Measurements from ENCODE around the gene DMWD.

DNA sequence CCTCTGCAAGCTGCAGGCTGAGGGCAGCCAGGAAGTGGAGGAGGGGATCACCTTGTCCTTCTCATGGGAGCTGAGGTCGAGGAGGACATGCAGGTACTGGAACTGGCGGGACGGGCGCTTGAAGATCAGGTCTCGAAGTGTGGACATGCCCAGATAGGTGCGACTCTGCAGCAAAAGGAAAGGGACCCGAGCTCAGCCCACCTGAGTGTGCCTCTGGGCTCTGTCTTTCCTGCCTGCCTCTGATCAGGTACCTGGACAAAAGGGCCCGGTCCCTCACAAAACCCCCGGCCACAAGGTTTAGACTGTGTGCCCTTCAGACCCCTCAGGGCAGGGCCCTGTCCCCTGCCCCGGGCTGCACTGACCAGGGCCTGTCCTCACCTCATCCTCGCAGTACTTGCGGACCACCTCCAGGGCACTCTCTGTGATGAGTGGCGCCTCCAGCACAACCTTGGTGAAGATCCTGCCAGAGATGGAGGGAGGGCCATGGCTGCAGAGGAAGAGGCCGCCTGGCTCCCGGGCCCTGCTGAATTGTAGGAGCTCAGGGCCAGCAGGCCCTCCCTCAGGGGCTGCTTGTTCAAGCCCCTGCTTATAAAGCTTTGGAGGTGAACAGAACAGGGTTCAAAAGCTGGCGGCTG, 34.9 kb upstream of the DMWD start:
- TF ChIP-seq, protein P1, sequence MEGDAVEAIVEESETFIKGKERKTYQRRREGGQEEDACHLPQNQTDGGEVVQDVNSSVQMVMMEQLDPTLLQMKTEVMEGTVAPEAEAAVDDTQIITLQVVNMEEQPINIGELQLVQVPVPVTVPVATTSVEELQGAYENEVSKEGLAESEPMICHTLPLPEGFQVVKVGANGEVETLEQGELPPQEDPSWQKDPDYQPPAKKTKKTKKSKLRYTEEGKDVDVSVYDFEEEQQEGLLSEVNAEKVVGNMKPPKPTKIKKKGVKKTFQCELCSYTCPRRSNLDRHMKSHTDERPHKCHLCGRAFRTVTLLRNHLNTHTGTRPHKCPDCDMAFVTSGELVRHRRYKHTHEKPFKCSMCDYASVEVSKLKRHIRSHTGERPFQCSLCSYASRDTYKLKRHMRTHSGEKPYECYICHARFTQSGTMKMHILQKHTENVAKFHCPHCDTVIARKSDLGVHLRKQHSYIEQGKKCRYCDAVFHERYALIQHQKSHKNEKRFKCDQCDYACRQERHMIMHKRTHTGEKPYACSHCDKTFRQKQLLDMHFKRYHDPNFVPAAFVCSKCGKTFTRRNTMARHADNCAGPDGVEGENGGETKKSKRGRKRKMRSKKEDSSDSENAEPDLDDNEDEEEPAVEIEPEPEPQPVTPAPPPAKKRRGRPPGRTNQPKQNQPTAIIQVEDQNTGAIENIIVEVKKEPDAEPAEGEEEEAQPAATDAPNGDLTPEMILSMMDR (IDR thresholded peaks at IDR 0.05; ENCODE audit: insufficient read depth, low read length, poor library complexity, severe bottlenecking): no peak
- TF ChIP-seq EZH2phosphoT487 (conservative IDR thresholded peaks at IDR 0.05; ENCODE audit: low read length): no peak

All from SU-DHL-6 (cell line).